ENCODE results near the gene NRAP.

DNA sequence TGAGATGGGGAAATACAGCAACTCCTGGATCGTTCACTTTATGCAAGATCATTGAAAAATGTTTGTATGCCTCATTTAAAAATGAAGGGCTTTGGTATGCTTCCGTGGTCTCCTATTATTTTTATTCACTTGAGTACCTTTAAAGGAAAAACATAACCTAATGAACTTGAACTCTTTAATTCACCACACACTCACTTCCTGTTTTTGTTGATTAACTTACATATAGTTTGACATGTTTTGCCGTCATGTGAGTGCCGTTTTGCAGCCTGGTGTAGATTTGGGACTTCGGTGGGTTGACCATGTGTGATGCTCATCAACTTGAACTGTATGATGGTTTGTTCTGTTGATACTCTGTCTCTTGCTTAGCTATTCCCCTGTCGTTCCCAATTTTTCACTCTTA is 44.8 kb upstream of the NRAP start:
- TF ChIP-seq TAF1 (IDR thresholded peaks at IDR 0.05; ENCODE audit: borderline replicate concordance, low read depth, low read length): no peak
- TF ChIP-seq POLR2A (IDR thresholded peaks at IDR 0.05; ENCODE audit: low read depth, low read length): no peak
